NB4 (cell line): ENCODE results near the gene F2RL1.
"Not testable (repeated sequence)": the region's sequence is repeated elsewhere in the genome, so short reads cannot be mapped to it uniquely, and the experiment has no call there.

Experiments used
- TF ChIP-seq, protein P1 (sequence below): IDR thresholded peaks from one replicate; pipeline ENCODE4 v1.5.1; 2012; ENCODE audit warnings: low read depth, low read length
- TF ChIP-seq, protein P2 (sequence below): IDR thresholded peaks from 2 replicates; pipeline ENCODE4 v1.6.1; 2011; ENCODE audit warnings: low read depth, low read length

DNA sequence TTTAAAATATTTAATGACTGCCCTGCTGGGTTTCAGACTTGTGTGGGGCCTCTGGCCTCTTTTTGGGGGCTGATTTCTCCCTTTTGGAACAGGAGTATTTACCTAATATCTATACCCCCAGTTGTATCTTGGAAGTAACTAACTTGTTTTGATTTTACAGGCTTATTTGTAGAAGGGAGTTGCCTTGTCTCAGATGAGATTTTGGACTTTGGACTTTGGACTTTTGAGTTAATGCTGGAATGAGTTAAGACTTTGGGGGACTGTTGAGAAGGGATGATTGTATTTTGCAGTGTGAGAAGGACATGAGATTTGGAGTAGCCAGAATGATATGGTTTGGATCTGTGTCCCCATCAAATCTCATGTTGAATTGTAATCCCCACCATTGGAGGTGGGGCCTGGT lies 36.7 kb downstream of the F2RL1 start:
- TF ChIP-seq, protein P1, sequence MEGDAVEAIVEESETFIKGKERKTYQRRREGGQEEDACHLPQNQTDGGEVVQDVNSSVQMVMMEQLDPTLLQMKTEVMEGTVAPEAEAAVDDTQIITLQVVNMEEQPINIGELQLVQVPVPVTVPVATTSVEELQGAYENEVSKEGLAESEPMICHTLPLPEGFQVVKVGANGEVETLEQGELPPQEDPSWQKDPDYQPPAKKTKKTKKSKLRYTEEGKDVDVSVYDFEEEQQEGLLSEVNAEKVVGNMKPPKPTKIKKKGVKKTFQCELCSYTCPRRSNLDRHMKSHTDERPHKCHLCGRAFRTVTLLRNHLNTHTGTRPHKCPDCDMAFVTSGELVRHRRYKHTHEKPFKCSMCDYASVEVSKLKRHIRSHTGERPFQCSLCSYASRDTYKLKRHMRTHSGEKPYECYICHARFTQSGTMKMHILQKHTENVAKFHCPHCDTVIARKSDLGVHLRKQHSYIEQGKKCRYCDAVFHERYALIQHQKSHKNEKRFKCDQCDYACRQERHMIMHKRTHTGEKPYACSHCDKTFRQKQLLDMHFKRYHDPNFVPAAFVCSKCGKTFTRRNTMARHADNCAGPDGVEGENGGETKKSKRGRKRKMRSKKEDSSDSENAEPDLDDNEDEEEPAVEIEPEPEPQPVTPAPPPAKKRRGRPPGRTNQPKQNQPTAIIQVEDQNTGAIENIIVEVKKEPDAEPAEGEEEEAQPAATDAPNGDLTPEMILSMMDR: not testable (repeated sequence)
- TF ChIP-seq, protein P2, sequence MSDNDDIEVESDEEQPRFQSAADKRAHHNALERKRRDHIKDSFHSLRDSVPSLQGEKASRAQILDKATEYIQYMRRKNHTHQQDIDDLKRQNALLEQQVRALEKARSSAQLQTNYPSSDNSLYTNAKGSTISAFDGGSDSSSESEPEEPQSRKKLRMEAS: not testable (repeated sequence)
